Endothelial cell of hepatic sinusoid (primary cell): Measurements from ENCODE around the gene TFF2.

Source experiments
- in situ Hi-C: cut with HindIII; loops from 2 replicates; pipeline ENCODE4 v1.10.0; 2017; ENCODE audit warnings: low sequenced_read_pairs

Gene TFF2

DNA sequence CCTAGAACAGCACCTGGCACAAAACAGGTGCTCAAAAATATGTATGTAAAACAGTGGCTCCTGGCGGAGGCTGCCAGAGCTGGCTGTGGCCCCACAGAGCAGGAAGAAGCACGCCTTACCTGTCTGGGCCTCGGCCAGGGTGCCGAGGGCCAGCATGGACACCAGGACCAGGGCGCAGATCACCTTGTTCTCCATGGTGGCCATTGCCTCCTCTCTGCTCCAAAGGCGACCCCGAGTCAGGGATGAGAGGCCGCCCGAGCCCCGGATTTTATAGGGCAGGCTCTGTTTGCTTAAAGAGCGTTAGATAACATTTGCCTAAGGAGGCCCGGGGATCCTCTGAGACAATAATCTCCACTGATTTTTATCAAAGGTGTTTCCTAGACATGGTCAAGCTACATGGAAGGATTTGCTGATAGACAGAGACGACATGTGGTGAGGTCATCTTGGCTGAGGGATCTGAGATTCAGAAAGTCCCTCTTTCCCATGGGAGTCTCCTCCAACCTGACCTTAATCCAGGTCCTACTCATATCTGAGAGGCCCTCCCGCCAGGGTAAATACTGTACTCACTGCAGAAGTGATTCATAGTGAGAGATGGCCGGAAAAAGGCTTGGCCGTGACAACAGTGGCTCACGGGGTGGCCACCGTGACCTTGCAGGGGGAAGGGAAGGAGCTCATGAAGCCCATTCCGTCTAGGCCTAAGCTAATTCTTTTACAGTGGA is 15.7 kb upstream of the TFF2 start, which contains the start of gene TFF1:
Gene TFF1, minus strand, starts transcription at position 244 of the 719 bp plus-strand sequence. Its CDS starts 40 bp downstream, at position 204.
- in situ Hi-C loops, result no loop called here

DNA sequence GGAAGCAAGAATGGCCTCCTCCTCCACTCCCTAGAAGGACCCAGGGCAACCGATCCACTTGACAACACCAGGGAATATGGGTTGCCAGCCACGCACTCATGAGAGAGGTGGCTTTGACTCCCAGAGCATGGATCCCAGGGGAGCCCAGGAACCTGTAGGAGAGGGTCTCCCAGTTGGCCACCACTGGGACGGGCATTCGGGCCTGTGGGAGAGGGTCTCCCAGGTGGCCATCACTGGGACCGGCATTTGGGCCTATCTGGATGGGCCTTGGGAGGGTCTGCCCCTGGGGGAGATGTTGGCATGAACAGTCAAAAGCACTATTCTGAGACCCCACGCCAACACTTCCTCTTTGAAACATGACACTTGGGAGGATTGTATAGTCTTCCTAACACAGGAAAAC is 15.0 kb upstream of the TFF2 start:
- in situ Hi-C loops, result no loop called here

DNA sequence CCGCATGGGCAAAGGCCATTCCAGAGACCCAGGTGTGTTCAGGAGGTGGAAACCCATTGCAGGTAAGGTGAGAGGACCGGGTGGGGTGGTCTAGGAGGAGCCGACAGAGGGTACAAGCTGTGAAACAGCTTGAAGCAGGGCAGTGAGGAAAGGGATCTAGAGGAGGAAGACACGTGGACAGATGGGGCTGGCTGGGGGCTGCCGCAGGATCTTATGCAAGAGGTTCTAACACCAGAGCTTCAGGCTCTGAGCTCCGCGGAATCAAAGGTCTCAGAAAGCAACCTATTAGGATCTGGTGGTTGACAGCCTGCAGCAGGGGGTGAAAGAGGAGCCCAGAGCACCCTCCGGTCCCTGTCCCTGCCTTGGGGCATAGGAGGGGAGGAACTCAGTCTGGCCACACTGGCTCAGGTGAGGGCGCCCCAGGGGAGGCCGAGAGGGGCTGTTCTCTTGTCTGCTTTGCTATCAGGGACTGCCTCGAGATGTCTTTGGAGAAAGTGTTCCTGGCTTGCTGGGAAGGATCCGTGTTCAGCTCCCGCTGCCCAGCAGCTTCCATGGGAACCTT is 13.6 kb upstream of the TFF2 start:
- in situ Hi-C loops, result no loop called here

DNA sequence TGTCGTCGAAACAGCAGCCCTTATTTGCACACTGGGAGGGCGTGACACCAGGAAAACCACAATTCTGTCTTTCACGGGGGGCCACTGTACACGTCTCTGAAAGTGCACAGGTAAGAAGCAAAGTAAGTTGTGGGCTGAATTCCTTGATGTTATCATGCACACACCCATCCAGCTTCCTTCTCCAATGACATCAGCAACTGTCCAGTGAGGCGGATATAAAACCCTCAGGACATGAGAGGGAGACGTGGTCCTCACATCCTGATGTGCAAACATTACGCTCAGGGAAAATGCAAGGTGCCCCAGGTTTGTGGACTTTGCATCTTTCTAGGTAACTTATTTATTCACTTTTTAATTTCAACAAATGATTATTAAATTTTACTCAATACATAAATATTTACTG is 12.5 kb upstream of the TFF2 start:
- in situ Hi-C loops, result no loop called here

DNA sequence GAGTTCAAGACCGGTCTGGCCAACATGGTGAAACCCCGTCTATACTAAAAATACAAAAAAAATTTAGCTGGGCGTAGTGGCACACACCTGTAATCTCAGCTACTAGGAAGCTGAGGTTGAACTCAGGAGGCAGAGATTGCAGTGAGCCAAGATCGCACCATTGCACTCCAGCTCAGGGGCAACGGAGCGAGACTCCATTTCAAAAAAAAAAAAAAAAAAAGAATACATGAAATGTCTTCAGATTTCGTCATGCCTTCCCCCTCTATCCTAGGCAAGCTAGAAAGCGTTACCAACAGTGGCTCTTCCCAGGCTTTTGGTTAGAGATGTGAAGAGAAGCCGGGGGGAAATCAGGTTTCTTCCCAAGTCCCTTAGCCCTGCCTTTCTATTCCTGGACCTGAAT is 11.9 kb upstream of the TFF2 start:
- in situ Hi-C loops, result no loop called here

DNA sequence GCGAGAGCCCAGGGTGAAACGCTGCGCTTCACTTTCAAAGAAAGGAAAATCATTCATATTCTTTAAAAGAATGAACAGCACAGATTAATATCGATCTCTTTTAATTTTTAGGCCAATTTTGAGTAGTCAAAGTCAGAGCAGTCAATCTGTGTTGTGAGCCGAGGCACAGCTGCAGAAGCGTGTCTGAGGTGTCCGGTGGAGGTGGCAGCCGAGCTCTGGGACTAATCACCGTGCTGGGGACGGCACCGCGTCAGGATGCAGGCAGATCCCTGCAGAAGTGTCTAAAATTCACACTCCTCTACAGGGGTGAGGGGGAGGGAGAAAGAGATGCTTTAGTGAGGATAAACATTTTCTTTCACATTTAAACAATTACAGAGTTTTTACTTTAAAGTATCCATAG is 11.4 kb upstream of the TFF2 start:
- in situ Hi-C loops, result no loop called here

DNA sequence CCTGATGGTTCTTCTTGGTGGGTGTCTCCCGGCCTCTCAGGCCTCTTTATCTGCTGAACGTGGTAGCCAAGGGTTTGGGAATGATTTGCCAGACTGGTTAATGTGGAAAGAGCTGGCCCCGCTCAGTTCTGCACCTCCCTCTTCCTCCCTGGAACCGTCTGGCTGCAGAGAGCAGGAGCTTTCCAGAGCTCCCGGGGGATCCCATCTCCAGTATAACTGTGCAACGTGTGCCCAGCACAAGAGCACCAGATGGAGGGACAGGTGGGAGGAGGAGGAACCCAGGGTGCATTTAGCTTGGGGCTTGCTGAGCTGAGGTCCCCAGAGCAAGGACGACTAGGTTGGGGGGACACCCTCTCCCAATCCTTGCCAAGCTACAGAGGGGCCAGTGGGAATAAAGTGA is 10.5 kb upstream of the TFF2 start:
- in situ Hi-C loops, result no loop called here

DNA sequence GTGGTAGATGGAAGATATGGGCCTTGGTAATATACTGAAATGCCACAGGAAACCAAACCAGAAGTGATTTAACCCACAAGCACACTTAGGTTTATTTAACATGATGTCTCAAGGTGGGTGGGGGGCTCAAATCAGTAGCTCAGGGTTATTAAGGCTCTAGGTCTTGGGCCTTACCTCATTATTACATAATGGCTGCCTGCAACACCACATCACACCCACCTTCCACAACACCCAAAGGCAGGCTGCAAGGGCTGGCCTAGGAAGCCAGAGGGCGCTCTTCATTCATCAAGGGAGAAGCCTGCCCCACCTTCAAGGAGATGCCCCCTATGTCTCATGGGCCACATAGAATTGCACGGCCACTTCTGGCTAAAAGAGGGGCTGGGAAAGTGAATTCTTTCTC is 9.5 kb upstream of the TFF2 start:
- in situ Hi-C loops, result no loop called here

DNA sequence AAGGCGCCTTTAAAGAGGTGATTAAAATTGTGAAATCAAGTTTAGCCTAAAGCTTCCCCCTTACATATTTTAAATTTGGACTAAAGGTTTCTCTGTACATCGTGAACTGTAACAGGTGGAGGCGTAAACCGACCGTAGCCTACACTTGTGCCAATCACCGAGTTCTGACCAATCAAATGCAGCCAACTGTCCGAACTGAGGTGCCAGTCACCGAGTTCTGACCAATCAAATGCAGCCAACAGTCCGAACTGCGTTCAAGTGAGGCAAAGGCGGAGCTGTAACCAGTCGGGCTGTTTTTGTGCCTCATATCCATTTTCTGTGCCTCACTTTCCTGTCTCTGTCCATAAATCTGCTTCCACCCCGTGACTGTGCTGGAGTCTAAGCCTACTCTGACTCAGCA is 8.1 kb upstream of the TFF2 start:
- in situ Hi-C loops, result no loop called here

DNA sequence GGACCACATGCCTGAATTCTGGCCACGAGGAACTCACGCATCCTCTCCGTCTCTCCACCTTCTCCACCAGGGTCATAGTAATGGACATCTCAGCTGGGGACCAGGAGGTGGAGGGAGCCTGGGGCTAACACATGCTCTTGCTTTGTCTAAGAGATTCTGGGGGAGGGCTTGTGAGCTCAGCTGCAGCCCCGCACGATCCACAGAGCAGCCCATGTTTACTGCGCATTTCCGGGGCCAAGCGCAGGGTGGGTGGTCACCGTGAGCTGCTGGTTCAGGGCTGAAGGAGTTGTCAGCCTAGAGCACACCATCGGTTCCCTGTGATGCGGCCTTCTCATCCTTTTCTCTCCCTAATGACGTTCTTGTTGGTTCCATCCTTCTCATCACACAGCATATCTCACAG is 7.5 kb upstream of the TFF2 start:
- in situ Hi-C loops, result no loop called here

DNA sequence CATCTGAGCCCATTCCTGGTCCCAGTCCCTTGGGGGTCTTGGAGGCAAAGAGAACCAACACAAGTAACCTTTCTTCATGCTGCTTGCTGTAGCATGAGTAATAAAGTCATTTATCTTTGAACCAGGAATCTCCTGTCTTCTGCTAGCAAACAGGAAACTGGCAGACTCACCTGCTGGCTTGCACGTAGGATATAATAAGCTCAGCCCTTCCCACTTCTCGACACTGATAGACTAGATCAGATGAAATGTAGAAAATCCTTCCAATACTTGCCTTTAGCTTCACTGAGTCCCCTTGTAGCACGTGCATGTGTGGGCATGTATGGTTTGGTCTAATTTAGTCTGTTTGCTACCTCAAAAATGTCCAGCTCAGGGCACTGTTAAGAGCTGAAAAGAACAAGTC is 6.5 kb upstream of the TFF2 start:
- in situ Hi-C loops, result no loop called here

DNA sequence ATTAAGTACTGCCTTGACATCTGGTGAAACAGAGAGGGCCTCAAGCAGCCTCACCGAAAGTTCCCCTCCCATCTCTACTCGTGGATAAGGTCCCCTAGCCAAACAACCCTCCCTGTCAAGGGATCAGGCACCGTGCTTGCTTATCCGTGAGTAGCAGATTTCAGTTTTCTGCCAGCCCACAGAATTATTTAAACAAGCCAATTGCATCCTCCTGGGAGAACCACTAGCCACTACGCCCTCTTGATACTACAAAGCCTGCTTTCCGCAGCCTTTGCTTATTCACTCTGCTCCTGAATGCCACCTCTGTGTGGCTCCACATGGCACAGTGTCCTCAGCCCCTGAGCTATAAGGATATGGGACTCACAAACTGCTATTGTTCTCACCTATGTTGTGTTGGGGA is 5.9 kb upstream of the TFF2 start:
- in situ Hi-C loops, result no loop called here

DNA sequence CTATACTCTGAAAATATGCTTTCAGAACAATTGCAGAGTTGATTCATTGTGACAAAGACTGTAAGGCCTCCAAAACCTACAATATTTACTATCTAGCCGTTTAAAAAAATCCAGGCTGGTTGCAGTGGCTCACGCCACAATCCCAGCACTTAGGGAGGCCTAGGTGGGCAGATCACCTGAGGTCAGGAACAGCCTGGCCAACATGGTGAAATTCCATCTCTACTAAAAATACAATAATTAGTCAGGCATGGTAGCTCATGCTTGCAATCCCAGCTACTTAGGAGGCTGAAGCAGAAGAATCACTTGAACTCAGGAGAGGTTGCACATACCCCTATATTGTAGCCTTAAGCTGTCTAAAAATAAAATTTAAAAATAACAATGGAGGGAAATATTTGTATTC is 5.3 kb upstream of the TFF2 start:
- in situ Hi-C loops, result no loop called here

DNA sequence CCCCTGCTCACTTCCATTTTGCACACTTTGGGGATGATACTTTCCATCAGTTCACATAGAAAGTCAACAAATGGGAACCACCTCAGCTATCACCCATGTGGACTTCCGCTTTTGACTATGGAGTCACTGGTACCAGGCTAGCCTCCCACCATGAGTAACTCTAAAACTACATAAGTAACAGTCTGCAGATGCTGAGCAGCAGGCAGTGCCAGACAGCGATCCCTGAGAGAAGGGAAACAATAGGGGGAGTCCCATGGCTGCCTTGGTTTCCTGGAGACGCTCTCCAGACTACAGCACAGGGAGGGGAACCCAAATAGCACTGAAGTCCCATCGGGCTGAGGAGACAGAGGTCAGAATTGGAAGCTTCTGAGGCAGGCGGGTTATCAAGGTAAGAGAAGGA is 2.8 kb upstream of the TFF2 start:
- in situ Hi-C loops, result no loop called here

DNA sequence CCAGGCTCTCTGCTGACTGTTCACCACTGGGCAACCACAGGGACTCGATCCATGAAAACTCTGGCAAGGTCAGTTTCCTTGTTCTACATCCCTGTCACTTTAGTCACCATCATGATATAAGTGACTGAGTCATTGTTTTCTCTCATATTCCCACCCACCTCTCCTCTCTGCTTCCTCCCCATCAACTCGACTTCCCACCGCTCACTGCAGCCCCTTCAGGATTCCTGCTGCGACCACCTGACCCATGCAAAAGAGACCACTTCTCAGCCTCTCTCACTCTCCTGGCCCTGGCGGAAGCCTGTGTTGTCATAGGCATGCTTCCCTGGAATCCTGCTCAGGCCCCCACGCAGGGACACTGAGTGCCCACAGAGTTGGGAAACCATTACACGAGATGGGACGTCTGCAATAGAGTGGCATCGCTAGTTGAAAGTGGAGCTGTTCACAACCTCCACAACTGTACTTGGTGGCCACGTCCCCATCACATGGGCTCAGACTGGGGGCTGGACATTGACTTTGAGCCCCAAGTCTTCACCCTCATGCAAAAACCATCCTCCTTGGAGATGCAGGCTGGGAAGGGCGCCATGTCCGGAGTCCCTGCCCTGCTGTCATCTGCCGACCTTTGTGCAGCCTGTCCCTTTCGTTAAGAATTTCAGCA is 1.8 kb upstream of the TFF2 start:
- in situ Hi-C loops, result no loop called here

DNA sequence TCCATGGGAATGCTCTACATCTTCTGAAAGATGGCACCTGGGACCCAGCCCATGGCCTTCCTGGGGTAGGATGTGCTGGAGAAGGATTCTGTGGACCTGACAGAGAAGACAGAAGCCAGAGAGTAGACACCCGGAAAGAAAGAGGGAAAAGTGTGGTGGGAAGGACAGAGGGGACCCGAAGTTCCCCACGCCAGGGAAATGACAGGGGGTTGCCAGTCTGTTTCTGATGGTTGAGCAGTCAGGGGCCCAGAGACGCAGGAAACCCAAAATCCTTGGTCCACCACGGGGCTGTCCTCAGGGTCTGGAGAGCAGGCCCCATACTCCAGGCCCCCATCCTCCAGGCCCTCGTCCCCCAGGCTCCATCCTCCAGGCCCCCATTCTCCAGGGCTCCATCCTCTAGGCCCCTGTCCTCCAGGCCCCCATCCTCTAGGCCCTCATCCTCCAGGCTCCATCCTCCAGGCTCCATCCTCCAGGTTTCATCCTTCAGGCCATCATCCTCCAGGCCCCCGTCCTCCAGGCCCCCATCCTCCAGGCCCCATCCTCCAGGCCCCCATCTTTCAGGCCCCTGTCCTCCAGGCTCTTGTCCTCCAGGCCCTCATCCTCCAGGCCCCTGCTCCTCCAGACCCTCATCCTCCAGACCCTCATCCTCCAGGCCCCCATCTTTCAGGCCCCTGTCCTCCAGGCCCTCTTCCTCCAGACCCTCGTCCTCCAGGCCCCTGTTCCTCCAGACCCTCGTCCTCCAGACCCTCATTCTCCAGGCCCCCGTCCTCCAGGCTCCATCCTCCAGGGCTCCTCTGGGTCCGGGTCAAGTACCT is 1.0 kb upstream of the TFF2 start:
- in situ Hi-C loops, result no loop called here

DNA sequence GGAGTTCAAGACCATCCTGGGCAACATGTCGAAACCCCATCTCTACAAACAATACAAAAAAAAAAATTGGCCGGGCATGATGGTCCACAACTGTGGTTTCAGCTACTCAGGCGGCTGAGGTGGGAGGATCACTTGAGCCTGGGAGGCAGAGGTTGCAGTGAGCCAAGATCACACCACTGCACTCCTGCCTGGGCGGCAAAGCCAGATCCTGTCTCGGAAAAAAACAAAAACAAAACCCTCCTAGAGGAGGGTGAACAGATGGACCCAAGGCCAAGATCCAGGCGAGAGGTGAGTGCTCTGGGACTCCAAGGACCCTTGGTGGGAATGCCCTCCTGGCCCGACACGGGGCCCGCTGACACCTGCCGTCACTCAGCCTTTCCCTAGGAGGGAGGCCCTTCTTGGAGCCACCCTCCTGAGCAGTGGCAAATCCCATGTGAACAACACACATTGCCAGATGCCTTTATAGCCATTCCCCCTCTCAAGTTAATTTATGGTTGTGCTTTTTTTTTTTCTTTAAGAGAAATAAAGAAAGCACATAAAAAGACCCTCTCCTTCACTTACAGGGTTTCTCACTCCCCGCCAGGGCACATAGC is 380 bp downstream of the TFF2 start:
- in situ Hi-C loops, result no loop called here

DNA sequence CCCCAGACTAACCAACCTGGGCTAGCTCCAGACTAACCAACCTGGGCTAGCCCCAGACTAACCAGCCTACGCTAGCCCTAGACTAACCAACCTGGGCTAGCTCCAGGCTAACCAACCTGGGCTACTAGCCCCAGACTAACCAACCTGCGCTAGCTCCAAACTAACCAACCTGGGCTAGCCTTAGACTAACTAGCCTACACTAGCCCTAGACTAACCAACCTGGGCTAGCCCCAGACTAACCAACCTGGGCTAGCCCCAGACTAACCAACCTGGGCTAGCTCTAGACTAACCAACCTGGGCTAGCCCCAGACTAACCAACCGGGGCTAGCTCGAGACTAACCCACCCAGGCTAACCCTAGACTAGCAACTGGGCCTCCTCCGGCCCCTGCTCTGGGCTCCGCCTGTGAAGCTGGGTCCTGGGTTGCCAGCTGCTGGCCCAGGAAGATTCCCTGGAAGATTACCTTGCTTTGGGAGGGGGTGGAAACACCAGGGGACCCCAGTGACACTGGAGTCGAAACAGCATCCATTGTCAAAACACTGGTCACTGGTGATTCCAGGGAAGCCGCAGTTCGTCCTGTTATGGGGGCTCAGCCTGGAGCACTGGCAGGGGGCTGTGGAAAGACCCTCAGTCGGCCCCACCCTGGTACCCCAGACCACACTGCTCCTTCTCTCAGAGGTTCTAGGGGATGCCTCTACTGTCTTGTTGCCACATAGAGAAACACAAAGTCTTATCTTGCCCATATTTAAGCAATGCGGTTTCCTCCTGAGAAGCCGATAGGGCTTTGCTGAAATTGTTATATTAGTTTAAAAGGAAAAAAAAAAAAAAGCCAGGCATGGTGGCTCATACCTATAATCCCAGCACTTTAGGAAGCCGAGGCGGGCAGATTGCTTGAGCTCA is 1.1 kb downstream of the TFF2 start:
- in situ Hi-C loops, result no loop called here

DNA sequence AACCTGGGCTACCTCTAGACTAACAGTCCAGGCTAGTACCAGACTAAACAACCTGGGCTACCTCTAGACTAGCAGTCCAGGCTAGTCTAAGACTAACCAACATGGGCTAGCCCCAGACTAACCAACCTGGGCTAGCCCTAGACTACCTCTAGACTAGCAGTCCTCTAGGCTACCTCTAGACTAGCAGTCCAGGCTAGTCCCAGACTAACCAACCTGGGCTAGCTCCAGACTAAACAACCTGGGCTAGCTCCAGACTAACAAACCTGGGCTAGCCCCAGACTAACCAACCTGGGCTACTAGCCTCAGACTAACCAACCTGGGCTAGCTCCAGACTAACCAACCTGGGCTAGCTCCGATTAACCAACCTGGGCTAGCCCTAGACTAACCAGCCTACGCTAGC is 2.0 kb downstream of the TFF2 start:
- in situ Hi-C loops, result no loop called here

DNA sequence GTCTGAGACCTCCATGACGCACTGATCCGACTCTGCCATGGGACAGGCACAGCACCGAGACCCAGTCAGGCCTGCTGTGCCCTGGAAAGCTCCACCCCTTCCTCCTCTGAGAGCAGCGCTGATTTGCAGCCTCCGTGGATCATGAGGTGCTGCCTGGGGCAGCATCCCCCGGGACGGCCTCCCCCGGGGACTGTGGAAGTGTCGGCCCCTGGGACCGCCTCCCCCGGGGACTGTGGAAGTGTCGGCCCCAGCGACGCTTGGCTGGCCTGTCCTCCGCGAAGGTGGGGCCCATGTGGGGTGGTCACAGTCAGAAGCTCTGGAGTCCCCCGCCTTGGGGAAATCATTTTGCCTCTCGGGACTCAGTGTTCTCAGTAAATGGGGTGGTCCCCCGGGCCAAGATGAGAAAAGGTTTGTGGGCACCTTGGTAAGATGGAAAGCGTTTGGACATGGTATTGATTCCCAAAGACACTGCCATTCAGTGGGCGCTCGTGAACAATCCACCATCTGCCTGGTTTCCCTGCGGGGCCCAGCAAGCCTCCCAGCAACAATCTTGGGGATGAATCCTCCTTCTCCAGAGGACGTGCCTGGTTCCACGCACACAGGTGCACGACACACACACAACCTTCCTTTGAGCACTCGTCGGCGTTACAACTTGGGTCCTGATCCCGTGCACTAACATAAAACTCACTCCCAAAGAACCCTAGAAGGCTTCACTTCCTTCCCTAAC is 3.0 kb downstream of the TFF2 start:
- in situ Hi-C loops, result no loop called here
